GM12892 (cell line): ENCODE data around the gene FBXO10.

Source experiments
- POLR2A ChIP-seq: IDR thresholded peaks from 2 replicates; pipeline ENCODE4 v1.6.1; 2011; ENCODE audit warnings: low read depth, low read length, control low read depth
- POLR2AphosphoS5 ChIP-seq: IDR thresholded peaks from 2 replicates; pipeline ENCODE4 v1.6.1; 2011; ENCODE audit warnings: low read depth, low read length, control low read depth
- TAF1 ChIP-seq: IDR thresholded peaks from 2 replicates; pipeline ENCODE4 v1.6.1; 2011; ENCODE audit warnings: low read depth, mild to moderate bottlenecking, control low read depth, low read length, borderline replicate concordance

GRCh38 chr9:37624073-37624472 lies 47.9 kb upstream of the FBXO10 start:
- TF ChIP-seq POLR2AphosphoS5: no peak
- TF ChIP-seq POLR2A: no peak
- TF ChIP-seq TAF1: no peak
